ENCODE data around the gene ODAD4.

Gene ODAD4

DNA sequence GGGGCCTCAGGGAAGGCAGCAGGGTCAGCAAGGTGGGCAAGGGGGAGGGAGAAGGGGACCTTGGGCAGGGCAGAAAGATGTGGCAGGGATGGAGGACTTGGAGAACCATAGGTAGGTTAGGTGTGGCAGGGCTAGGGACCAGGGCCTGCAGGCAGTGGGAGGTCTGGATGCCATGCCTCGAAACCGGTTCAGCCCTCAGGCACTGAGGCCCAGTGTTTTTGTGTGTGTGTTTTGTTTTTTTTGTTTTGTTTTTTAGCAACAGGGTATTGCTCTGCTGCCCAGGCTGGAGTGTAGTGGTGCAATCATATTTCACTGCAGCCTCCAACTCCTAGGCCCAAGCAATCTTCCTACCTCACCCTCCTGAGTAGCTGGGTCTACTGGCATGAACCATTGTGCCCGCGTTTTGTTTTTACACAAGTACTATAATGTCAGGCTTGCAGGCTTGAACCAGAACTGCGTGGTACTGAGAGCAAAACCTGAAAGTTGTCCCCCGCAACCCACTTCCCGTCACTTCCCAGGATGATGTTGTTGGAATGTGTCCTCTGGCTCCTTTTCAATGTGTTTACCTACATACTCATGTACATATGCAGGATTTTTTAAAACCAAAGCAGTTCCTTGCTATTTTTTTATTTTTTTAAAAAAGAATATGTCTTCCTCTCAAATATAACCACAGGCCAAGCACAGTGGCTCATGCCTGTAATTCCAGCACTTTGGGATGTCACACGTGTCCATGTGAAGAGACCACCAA is 12.4 kb downstream of the ODAD4 start:
- FAIRE-seq = no peak

DNA sequence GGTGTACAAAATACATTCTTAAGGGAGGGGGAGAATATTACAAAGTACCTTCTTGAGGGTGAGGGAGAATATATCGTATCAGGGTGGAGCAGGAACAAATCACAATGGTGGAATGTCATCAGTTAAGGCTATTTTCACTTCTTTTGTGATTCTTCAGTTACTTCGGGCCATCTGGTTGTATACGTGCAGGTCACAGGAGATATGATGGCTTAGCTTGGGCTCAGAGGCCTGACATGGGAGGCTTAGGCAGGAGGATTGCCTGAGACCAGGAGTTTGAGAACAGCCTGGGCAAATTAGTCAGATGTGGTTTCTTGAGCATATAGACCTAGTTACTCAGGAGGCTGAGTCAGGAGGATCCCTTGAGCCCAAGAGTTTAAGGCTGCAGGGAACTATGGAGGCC is 13.1 kb downstream of the ODAD4 start:
- no peak for FAIRE-seq

DNA sequence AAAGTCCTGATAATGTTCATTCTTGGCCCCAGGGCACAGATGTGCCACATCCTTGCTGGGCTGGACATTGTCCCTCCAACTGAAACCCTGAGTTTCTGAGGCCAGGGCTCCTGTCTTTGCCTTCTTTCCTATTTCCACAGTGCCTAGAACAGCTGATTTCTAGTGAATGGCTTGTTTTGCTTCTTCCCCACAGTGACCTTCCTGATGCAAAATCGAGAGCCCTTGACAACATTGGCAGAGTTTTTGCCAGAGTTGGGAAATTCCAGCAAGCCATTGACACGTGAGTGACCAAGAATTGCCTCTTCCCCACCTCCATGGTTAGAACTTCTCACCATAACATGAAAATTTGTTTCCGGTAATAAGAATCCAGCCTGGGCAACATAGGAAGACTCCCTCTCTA is 14.5 kb downstream of the ODAD4 start:
- FAIRE-seq = no peak

DNA sequence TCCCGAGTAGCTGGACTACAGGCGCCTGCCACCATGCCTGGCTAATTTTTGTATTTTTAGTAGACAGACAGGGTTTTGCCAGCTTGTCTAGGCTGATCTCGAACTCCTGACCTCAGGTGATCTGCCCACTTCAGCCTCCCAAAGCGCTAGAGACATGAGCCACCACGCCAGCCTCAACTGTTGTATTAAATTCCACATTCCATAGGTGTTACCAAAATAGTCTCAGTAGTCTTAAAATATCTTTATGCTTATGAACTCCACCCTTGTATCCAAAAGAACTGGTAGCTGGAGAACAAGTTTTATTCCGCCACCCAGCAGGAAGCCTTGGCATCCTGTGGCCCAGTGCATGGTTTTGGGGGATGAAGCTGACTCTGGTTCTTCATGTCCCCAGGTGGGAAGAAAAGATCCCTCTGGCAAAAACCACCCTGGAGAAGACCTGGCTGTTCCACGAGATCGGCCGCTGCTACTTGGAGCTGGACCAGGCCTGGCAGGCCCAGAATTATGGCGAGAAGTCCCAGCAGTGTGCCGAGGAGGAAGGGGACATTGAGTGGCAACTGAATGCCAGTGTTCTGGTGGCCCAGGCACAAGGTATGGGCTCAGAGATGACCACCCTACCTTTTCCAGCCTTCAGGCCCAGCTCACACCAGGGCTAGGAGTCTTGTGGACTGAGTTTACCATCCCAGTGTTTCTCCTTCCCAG is 18.5 kb downstream of the ODAD4 start:
- FAIRE-seq = no peak

DNA sequence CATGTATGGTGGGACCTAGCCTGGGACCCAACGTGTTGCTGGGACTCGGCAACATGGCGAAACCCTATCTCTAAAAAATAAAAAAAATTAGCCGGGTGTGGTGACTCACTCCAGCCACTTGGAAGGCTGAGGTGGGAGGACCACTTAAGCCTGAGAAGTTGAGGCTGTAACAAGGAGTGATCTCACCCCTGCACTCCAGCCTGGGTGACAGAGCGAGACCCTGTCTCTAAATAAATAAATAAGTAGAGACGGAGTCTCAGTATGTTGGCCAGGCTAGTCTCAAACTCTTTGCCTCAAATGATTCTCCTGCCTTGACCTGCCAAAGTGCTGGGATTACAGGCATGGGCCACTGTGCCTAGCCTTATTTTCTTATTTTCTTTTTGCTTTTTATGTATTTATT is 26.1 kb downstream of the ODAD4 start:
- FAIRE-seq = no peak

DNA sequence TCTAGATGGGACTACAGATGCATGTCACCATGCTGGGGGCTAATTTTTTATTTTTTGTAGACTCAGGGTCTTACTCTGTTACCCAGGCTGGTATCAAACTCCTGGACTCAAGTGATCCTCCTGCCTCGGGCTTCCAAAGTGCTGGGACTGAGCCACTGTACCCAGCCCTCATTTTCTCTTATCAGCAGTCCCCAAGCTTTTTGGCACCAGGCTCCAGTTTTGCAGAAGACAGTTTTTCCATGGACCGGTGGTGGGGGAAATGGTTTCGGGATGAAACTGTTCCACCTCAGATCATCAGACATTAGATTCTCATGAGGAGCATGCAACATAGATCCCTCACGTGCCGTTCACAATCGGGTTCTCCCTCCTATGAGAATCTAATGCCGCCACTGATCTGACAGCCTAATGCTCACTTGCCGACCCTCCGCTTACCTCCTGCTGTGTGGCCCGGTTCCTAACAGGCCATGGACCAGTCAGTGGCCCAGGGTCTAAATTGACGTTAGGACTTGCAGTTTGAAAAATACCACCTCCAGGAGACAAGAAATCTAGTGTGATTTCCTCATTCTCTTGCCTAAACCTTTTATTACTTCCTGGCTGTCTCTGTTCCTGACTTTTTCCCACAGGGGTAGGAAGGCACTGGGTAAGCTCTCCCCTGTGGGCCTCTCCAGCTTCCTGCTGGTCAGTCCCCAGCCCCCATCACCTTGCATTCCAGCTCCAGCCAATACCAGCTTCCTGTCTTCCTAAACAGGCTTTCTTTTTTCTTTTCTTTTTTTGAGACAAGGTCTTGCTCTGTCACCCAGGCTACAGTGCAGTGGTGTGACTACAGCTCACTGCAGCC is 26.8 kb downstream of the ODAD4 start:
- no peak for FAIRE-seq

DNA sequence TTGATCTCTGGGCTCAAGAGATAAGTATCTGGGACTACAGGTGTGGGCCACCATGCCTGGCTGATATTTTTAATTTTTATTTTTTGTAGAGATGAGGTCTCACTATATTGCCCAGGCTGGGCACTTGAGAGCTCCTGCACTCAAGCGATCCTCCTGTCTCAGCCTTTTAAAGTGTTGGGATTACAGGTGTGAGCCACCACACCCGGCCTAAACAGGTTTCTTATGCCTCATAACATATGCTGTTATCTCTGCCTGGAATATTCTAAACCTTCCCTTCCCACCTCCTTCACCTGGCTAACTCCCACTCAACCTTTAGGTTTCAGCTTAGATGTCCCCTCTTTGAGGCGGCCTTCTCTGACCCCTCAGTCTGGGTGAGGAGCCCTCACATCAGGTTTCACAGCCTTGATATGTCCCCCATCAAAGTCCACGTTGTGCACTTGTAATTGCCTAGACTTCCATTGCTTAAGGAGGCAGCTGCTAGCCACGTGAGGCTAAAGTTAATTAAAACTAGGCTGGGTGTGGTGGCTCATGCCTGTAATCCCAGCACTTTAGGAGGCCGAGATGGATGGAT is 27.5 kb downstream of the ODAD4 start:
- FAIRE-seq = no peak

DNA sequence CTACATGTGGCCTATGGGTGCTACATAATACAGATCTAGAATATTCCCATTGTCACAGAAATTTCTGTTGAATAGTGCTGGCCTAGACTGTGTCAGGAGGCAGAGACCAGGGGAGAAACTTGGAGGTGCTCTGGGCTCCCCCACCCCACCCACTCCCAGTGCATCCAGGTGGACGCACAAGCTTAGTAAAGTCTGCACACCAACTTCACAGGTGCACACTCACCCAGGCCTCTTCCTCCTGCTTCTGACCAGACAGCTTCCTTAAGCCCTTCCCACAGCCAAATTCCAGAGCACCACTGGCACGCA is 28.6 kb downstream of the ODAD4 start:
- no peak for FAIRE-seq

DNA sequence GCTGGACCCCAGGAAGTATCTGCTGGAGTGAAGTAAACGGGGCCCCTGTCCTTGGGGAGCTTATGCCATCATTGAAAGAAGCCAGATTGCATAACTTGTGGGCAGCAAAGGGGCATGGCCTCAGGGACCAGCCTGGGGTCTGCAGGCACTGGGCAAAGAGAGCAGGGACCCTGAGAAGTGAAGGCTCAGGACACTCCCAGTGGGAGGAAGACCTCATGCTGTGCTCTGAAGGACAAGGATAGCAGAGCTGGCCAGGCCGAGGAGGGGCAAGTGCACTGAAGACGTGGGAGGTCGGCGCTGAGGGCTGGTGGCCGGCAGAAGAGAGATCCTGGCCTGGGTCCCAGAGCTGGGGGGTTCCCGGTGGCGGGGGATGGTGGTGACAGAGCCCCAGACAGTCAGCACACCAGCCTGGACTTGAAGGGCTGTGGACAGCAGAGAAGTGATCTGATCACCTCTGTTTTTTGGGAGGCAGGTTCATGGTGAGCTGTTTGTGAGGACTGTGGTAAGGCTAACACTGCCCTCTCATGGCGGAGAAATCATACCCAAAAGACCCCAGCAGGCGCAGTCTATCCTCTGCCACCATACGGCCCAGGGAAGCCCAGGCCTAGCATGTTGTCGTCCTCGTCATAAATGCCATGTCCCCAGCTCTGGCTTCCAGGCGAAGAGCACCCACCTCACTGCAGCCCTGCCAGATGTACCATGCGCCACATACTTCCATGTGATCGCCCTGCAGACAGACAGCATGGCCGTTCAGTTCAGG is 29.1 kb downstream of the ODAD4 start:
- FAIRE-seq = no peak

DNA sequence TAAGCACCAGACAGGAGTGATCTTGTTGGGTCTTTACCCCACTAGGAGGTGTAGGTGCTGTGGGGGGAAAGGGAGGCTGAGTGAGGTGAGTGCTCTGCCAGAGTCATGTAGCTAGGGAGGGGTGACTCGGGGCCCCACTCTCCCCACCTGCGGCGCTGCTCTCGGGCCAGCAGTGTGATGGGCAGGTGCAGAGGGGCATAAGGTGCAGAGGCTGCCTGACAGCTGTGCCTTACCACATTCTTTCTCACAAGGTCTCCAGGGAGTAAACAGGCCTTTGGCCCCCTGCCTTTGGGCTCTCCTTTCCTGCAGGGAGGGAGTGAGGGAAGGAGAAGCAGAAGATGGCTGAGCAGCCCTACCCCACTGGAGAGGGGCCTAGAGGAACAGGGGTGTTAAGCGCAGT is 31.7 kb downstream of the ODAD4 start:
- FAIRE-seq = no peak

DNA sequence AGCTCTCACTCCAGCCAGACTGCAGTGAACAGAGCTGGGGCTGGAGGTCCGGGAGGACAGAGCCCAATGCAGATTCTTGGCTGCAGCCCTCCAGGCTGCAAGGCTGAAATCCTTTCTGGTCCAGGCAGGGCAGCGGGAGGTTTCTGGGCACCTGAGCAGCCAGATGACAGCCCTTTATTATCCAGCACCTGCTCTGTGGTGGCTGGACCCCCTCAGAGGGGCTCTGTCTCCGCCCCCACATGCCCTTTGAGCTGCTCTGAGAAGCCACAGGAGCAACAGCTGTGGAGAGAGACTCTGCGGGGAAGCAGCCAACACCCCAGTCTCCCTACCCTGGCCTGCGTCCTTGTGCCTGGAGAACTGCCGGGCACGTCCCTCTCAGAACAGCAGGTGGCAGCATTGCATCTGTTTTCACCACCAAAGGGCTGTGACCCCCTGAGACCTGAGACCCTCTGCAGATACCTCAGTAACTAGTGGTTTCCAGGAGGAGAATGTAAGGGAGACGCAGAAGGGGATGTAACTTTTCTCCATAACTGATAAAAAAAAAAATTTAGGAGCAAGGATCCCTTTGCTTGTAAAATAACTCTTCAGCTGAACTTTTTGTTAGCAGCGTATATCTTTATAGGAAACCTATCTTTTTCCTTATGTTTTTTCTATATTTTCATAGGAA is 32.5 kb downstream of the ODAD4 start:
- FAIRE-seq = no peak

DNA sequence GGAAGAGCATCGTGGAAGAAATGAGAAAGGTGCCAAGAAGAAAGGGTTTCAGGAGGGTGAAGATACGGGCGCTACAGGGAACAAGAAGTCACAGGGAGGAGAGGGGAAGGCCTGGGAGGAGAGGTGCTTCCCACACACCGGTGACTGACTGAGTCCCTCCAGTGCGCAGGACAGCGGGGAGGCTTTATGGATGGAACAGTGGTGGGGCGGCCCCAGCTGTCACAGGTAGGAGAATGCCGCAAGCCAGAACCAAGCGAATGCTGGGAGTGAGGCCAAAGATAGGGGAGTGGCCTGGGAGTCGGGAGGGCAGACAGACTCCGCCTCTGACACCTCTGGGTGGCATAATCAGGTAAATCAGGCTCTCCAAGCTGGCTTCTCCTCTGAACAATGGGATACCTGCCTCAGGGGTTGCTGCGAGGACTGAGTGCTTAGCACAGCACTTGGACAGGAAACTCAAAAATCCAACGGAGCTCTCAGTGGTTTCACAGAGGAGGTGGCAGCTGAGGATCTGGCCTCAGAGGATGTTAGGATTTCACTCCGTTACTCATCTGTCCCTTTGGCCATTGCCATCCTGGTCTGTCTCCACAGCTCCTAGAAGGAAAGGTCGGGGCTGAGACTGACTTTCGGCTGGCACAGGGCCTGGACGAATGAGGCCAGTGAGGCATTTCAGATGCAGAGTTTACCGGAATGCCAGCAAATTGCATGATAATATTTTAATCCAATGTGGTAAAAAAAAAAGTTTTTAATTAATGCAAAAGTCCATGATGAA is 35.5 kb downstream of the ODAD4 start:
- FAIRE-seq = no peak

DNA sequence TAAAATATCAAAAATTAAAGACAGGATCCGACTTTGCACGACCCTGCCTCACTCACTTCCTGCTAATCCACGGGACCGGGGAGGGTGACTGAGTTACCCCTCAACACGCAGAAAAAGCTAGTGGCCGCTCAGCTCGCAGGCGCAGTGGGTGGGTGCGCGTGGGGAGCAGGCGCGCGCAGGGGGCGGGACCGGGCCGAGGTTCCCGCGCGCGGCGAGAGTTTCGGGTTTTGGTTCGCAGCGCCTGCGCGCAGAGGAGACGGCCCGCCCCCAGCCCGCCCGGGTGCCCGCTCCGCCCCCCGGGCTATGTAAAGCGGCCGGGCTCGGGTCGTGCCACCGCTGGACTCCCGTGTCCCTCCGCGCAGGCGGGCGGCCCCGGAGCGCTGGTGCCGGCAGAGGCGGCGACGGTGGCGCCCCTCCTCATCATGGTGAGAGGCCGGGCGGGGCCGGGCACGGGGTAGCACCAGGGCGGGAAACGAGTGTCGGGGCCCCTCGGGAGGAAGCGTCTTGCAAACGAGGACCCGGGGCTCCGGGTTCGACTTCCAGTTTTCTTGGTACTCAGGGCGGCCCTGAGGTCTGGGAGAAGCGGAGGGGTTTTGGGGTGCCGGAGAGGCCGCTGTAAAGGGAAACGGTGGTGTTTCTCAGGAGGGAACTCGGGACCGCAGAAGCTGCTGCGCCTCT is 36.2 kb downstream of the ODAD4 start, which contains the start of gene CNP:
CNP (plus strand) TSS at position 333 of the 678 bp plus-strand sequence; CDS start at position 423, 90 bp downstream.
- FAIRE-seq = no peak

DNA sequence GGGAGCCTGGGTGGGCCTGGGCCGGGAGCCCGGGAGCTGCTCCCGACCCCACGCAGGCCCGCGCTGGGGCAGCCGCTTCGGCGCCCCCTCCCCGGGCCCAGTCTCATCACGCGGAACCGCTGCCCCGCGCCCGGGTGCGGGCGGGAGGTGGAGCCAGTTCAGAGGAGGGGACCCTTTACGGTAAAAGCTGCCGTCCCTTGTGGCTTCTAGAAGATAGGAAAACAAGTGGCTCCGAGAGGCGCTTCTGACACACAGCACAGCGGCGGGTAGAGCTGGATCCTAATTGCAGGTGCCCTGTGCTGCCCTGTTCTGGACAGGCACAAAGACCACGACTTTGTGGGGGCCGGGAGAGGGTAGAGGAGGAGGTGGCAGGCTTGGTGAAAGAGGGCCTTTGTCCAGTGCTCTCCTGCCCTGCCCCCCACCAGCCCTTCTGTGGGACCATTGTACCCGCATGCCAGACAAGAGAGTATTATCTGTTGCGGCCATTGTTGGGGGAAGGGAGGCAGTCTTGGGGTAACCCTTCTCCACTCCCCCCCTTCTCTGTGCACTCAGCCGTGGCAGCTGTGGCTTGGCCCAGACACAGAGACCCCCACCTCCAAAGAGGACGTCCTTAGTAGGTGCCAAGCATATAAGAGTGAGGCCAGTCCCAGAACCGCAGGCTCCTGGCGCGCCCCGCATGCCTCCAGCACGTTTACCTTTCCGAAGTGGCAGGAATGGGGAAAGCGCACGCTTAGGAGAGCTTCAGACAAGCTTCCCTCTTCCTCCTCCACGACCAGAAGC is 36.9 kb downstream of the ODAD4 start:
- FAIRE-seq = no peak

DNA sequence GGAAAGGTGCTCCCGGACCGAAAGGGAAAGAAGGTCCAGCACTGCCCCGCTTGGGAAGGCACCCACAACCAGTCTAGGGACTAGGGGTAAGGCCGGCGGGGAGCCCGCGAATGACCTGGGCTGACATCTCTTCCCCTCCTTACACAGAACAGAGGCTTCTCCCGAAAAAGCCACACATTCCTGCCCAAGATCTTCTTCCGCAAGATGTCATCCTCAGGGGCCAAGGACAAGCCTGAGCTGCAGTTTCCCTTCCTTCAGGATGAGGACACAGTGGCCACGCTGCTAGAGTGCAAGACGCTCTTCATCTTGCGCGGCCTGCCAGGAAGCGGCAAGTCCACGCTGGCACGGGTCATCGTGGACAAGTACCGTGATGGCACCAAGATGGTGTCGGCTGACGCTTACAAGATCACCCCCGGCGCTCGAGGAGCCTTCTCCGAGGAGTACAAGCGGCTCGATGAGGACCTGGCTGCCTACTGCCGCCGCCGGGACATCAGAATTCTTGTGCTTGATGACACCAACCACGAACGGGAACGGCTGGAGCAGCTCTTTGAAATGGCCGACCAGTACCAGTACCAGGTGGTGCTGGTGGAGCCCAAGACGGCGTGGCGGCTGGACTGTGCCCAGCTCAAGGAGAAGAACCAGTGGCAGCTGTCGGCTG is 37.6 kb downstream of the ODAD4 start:
- no peak for FAIRE-seq

DNA sequence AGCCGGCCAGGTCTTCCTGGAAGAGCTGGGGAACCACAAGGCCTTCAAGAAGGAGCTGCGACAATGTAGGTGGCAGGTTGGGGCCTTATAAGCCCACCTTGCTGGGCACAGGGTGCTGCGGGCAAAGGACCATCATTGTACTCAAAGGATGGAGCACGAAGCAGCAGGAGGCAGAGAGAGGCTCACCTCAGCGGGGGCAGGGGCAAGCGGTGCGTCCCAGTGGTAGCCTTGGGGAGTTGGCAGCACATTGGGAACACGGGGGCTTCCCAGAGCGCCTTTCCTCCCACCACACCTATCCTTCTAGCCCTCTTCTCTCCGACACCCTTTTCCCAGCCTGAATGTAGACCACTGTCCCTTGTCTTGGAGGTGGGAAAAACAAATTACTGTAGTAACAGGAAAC is 38.3 kb downstream of the ODAD4 start:
- FAIRE-seq = no peak

DNA sequence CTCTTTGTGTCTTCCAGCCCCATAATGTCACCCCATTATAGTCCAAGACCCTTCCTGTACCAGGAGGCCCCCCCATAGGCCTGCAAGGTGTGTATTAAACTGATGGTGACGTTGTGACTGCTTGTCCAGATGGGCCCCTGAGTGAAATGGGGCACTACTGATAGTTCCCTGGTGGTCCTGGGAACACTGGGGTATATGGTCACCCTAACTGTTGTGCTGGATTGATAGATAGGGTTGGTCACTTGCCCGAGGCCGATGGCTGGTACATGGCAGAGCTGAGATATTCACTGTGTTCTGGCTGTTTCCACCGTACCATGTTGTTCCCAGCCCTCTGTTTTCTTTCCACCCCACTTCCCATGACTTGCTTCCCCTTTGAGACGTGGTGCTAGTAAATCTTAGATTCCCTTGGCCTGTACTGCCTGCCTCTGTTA is 40.5 kb downstream of the ODAD4 start:
- FAIRE-seq = no peak

DNA sequence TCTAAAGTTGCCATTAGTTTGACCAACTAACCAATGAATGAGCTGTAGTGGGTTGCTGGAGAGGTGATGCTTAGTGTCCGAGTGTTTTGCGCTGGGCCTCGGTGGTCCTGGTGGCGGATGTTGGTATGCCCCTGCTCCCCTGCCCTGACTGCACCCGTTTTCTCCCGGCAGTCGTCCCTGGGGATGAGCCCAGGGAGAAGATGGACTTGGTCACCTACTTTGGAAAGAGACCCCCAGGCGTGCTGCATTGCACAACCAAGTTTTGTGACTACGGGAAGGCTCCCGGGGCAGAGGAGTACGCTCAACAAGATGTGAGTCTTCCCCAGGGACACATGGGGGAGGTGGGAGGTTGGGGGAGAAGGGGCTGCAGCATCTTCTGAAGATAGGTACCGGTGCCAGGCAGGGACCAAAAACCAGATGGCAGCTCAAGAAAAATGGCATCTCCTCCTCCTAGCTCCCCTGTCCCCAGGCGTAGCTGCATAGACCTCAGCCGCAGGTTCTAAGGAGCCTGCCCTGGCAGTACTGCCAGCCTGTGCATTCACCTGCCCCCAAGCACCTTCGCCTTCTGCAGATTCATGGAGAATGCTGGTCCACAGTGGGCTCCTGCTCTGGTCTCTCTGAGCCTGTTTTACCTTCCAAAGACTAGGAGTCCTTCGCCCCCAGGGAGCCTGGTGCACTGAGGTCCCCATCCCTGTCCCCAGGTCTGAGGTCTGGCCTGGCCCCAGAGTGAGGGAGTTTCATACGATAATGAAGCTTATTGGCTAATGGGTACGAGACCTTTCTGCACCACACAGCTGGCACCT is 41.5 kb downstream of the ODAD4 start:
- no peak for FAIRE-seq
